ENCODE data around the gene FTCD.
"Not testable (repeated sequence)": the region's sequence is repeated elsewhere in the genome, so short reads cannot be mapped to it uniquely, and the experiment has no call there.

Gene FTCD

GRCh38 chr21:46111857-46112724 is 43.3 kb downstream of the FTCD start:
- no peak for DNase-seq (ENCODE audit: low read depth, low spot score)

- no peak for DNase-seq (ENCODE audit: low read depth, low spot score)
Measured at GRCh38 chr21:46111193-46111571, 44.2 kb downstream of the FTCD start.

- DNase-seq (ENCODE audit: low read depth, low spot score): no peak
Measured at GRCh38 chr21:46110499-46111192, 44.7 kb downstream of the FTCD start.

- DNase-seq (ENCODE audit: low read depth, low spot score): no peak
Measured at GRCh38 chr21:46109313-46110221, 45.8 kb downstream of the FTCD start.

- no peak for DNase-seq (ENCODE audit: low read depth, low spot score)
Measured at GRCh38 chr21:46108827-46109312, 46.5 kb downstream of the FTCD start.

- DNase-seq (ENCODE audit: low read depth, low spot score): not testable (repeated sequence)
Measured at GRCh38 chr21:46107376-46107775, 48.0 kb downstream of the FTCD start.

- DNase-seq (ENCODE audit: low read depth, low spot score): no peak
Measured at GRCh38 chr21:46104104-46104503, 51.3 kb downstream of the FTCD start.

- DNase-seq (ENCODE audit: low read depth, low spot score): no peak
Measured at GRCh38 chr21:46100906-46101305, 54.5 kb downstream of the FTCD start.

- no peak for DNase-seq (ENCODE audit: low read depth, low spot score)
Measured at GRCh38 chr21:46100426-46100825, 55.0 kb downstream of the FTCD start.

- no peak for DNase-seq (ENCODE audit: low read depth, low spot score)
Measured at GRCh38 chr21:46100020-46100419, 55.4 kb downstream of the FTCD start.

- no peak for DNase-seq (ENCODE audit: low read depth, low spot score)
Measured at GRCh38 chr21:46099476-46099875, 55.9 kb downstream of the FTCD start.

GRCh38 chr21:46098303-46099141 is 56.9 kb downstream of the FTCD start:
- no peak for DNase-seq (ENCODE audit: low read depth, low spot score)

- no peak for DNase-seq (ENCODE audit: low read depth, low spot score)
Measured at GRCh38 chr21:46097336-46098293, 57.8 kb downstream of the FTCD start, which contains the start of gene COL6A2. Gene COL6A2 (plus strand): TSS chr21:46098112.

GRCh38 chr21:46096596-46097335 is 58.6 kb downstream of the FTCD start:
- DNase-seq (ENCODE audit: low read depth, low spot score): no peak

- DNase-seq (ENCODE audit: low read depth, low spot score): no peak
Measured at GRCh38 chr21:46095814-46096595, 59.4 kb downstream of the FTCD start.

- no peak for DNase-seq (ENCODE audit: low read depth, low spot score)
Measured at GRCh38 chr21:46095083-46095719, 60.2 kb downstream of the FTCD start.

GRCh38 chr21:46094401-46095082 is 60.8 kb downstream of the FTCD start:
- no peak for DNase-seq (ENCODE audit: low read depth, low spot score)

All from iPS DF 19.7 (cell line).